Keratinocyte (primary cell): Measurements from ENCODE around the gene C3orf70. TPM values are rescaled to one million over a fixed set of nuclear protein-coding genes. Genes with fewer than 3 reads are reported as not detected.

Source experiments
- DNase-seq: peaks from one replicate; pipeline ENCODE4 v3.0.0-alpha.2; 2011; ENCODE audit warnings: low read depth, missing footprints, low spot score
- FAIRE-seq: peaks from 2 replicates; lab custom pipeline; 2011; peaks lifted over from hg19 to GRCh38; lab: Jason Lieb, UNC
- H2AFZ ChIP-seq: 2 replicates; pipeline ENCODE4 v1.6.0; 2012; ENCODE audit warnings: low read length, control low read depth, inconsistent platforms; ENCODE audit not compliant: control insufficient read depth
- H3K27ac ChIP-seq: 2 replicates; pipeline ENCODE4 v1.5.1; 2011; ENCODE audit warnings: low read length; ENCODE audit not compliant: control insufficient read depth, insufficient read depth
- H3K27me3 ChIP-seq: 3 replicates; pipeline ENCODE4 v1.6.0; 2011; ENCODE audit warnings: low read length; ENCODE audit not compliant: control insufficient read depth, insufficient read depth; ENCODE audit errors: extremely low read depth
- H3K36me3 ChIP-seq, 2 experiments: 2 replicates in 1 of 2; 3 replicates in 1 of 2; pipeline ENCODE4 v1.5.1; 2011; ENCODE audit warnings: low read length in 2 of 2, mild to moderate bottlenecking in 1 of 2; ENCODE audit not compliant: control insufficient read depth in 2 of 2, insufficient read depth in 2 of 2; ENCODE audit errors: extremely low read depth in 1 of 2
- H3K4me1 ChIP-seq: 3 replicates; pipeline ENCODE4 v1.5.1; 2011; ENCODE audit warnings: low read length; ENCODE audit not compliant: control insufficient read depth, insufficient read depth; ENCODE audit errors: extremely low read depth
- H3K4me2 ChIP-seq: 3 replicates; pipeline ENCODE4 v1.6.0; 2011; ENCODE audit warnings: low read depth, low read length; ENCODE audit not compliant: control insufficient read depth, insufficient read depth; ENCODE audit errors: extremely low read depth
- H3K4me3 ChIP-seq, 3 experiments: fragments of 200-600 bp in 1 of 3; sonication (generic) in 1 of 3; 2 replicates in 2 of 3; 3 replicates in 1 of 3; pipeline ENCODE4 v1.5.1; 2011 to 2016; ENCODE audit warnings: low read length in 3 of 3, mild to moderate bottlenecking in 3 of 3, control low read depth in 2 of 3, inconsistent platforms in 1 of 3, low read depth in 1 of 3, mixed read lengths in 1 of 3, mixed run types in 1 of 3, moderate library complexity in 1 of 3; ENCODE audit not compliant: control insufficient read depth in 2 of 3, insufficient read depth in 2 of 3; ENCODE audit errors: extremely low read depth in 1 of 3
- H3K79me2 ChIP-seq: 2 replicates; pipeline ENCODE4 v1.6.0; 2012; ENCODE audit warnings: low read length; ENCODE audit not compliant: control insufficient read depth, insufficient read depth
- H3K9ac ChIP-seq: 3 replicates; pipeline ENCODE4 v1.6.0; 2011; ENCODE audit warnings: low read length; ENCODE audit not compliant: control insufficient read depth, insufficient read depth; ENCODE audit errors: extremely low read depth
- H3K9me1 ChIP-seq: 3 replicates; pipeline ENCODE4 v1.6.0; 2011; ENCODE audit warnings: low read length; ENCODE audit not compliant: control insufficient read depth, insufficient read depth; ENCODE audit errors: extremely low read depth
- H3K9me3 ChIP-seq: 2 replicates; pipeline ENCODE4 v1.5.1; 2012; ENCODE audit warnings: low read depth, low read length; ENCODE audit not compliant: control insufficient read depth
- H4K20me1 ChIP-seq: 3 replicates; pipeline ENCODE4 v1.6.0; 2011; ENCODE audit warnings: low read length; ENCODE audit not compliant: control insufficient read depth, insufficient read depth; ENCODE audit errors: extremely low read depth
- EZH2 ChIP-seq: IDR thresholded peaks from one replicate; pipeline ENCODE4 v1.6.1; 2012; ENCODE audit warnings: inconsistent platforms, mild to moderate bottlenecking, low read length, moderate library complexity
- dilution Hi-C: fragments of 300-500 bp; cut with MboI; formaldehyde crosslinking; loops from one replicate; pipeline ENCODE4 v1.7.0; 2020; ENCODE audit warnings: low sequenced_read_pairs; ENCODE audit not compliant: extremely low pct_ligation_motif_present
- polyA plus RNA-seq, 5 experiments: library from polyadenylated mRNA; depleted of rRNA in 3 of 5; stranded (reverse) in 3 of 5; stranded (forward) in 1 of 5; unstranded in 1 of 5; fragments of >200 nt; gene quantifications; 1 replicate in 1 of 5; 2 replicates in 3 of 5; 3 replicates in 1 of 5; pipeline versions ENCODE4 v1.2.1 to v1.2.3, GENCODE V29; 2011 to 2012; ENCODE audit warnings: missing spikeins in 2 of 5, low read depth in 1 of 5, low replicate concordance in 1 of 5
- TF ChIP-seq, protein P1 (sequence below), 3 experiments: IDR thresholded peaks in 1 of 3; conservative IDR thresholded peaks in 1 of 3; optimal IDR thresholded peaks in 1 of 3; 2 replicates in 2 of 3; 3 replicates in 1 of 3; pipeline versions ENCODE3 to v1.5.1; 2011; ENCODE audit warnings: low read length in 3 of 3, mild to moderate bottlenecking in 3 of 3, moderate library complexity in 2 of 3, control low read depth in 1 of 3, inconsistent platforms in 1 of 3; ENCODE audit not compliant: insufficient read depth in 2 of 3; ENCODE audit errors: extremely low read depth in 1 of 3

C3orf70 gene
- polyA plus RNA-seq, 1 donor (not counting 4 experiments of a cell fraction or from before 2014, with no cell fraction given), result not detected

DNA sequence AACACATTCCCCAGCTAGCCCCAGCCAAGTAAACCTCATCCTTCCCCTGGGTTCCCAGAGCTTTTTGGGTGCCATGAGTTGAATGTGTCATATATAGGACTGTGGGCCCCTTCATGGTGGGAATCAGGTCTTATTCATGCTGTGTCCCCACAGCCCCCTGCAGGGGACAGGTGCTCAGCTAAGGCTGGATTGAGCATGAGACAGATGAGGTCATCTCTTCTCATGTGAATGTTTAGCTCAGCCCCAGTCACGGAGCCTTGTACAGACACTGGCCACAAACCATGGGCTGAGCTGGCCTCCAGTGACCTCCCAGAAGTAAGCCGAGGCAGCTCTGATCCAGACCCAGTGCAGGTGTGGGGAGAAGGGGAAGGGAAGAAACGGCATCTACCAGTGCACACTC is 70.7 kb downstream of the C3orf70 start:
- H3K4me2 ChIP-seq, result no peak overlapping the region
- no peaks in the 10 kb centered on the region for H3K27me3 ChIP-seq
- no peak overlapping the region for H3K27ac ChIP-seq
- no peak overlapping the region for H2AFZ ChIP-seq
- no peak for FAIRE-seq
- H3K9me3 ChIP-seq, result no peaks in the 10 kb centered on the region
- no peaks in the 10 kb centered on the region for H3K4me1 ChIP-seq
- no peaks in the 10 kb centered on the region for H3K9me1 ChIP-seq
- dilution Hi-C loops, result no loop called here
- no peak for DNase-seq
- no peaks in the 10 kb centered on the region for H4K20me1 ChIP-seq
- H3K36me3 ChIP-seq, result no peaks in the 10 kb centered on the region
- TF ChIP-seq, protein P1, sequence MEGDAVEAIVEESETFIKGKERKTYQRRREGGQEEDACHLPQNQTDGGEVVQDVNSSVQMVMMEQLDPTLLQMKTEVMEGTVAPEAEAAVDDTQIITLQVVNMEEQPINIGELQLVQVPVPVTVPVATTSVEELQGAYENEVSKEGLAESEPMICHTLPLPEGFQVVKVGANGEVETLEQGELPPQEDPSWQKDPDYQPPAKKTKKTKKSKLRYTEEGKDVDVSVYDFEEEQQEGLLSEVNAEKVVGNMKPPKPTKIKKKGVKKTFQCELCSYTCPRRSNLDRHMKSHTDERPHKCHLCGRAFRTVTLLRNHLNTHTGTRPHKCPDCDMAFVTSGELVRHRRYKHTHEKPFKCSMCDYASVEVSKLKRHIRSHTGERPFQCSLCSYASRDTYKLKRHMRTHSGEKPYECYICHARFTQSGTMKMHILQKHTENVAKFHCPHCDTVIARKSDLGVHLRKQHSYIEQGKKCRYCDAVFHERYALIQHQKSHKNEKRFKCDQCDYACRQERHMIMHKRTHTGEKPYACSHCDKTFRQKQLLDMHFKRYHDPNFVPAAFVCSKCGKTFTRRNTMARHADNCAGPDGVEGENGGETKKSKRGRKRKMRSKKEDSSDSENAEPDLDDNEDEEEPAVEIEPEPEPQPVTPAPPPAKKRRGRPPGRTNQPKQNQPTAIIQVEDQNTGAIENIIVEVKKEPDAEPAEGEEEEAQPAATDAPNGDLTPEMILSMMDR (optimal IDR thresholded peaks at IDR 0.05 in 1 of 3, IDR thresholded peaks at IDR 0.05 in 1 of 3, conservative IDR thresholded peaks at IDR 0.05 in 1 of 3; ENCODE audit: extremely low read depth in 1 of 3, insufficient read depth in 2 of 3, low read length in 3 of 3), result no peak
- no peak for TF ChIP-seq EZH2
- H3K79me2 ChIP-seq, result no peaks in the 10 kb centered on the region
- H3K9ac ChIP-seq, result no peak overlapping the region
- H3K4me3 ChIP-seq, result no peak overlapping the region

DNA sequence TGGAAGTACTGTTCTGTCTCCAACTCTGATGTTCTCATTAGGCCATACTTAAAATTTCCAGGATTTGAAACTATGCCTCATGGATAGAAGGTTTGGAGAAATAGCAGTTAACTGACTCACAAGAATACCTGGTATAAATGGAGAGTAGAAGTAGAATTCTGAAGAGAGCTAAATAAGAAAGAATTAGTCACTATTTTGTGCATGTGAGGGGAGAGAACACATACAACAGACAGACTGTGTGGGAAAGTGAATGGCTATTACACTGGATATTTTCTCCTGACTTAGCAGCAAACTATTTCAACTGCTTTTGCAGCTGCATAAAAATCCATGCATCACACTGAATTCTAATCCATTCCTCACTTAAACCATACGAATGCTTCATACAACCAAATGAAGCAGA is 71.3 kb downstream of the C3orf70 start:
- dilution Hi-C loops, result no loop called here
- no peak overlapping the region for H2AFZ ChIP-seq
- H4K20me1 ChIP-seq, result no peaks in the 10 kb centered on the region
- no peaks in the 10 kb centered on the region for H3K27me3 ChIP-seq
- no peak for FAIRE-seq
- no peak for TF ChIP-seq EZH2
- TF ChIP-seq, protein P1 (optimal IDR thresholded peaks at IDR 0.05 in 1 of 3, IDR thresholded peaks at IDR 0.05 in 1 of 3, conservative IDR thresholded peaks at IDR 0.05 in 1 of 3; ENCODE audit: extremely low read depth in 1 of 3, insufficient read depth in 2 of 3, low read length in 3 of 3), result no peak
- DNase-seq, result no peak
- H3K9ac ChIP-seq, result no peak overlapping the region
- H3K36me3 ChIP-seq, result no peaks in the 10 kb centered on the region
- H3K79me2 ChIP-seq, result no peaks in the 10 kb centered on the region
- no peak overlapping the region for H3K27ac ChIP-seq
- no peaks in the 10 kb centered on the region for H3K9me3 ChIP-seq
- no peaks in the 10 kb centered on the region for H3K4me1 ChIP-seq
- H3K9me1 ChIP-seq, result no peaks in the 10 kb centered on the region
- H3K4me3 ChIP-seq, result no peak overlapping the region
- H3K4me2 ChIP-seq, result no peak overlapping the region
